DND-41 (cell line): ENCODE results near the gene VAMP1.
"Not testable (repeated sequence)": the region's sequence is repeated elsewhere in the genome, so short reads cannot be mapped to it uniquely, and the experiment has no call there.

ENCODE experiments used
- CTCF ChIP-seq: IDR thresholded peaks from 2 replicates; pipeline ENCODE4 v1.5.1; 2012; ENCODE audit warnings: borderline replicate concordance, low read length, moderate library complexity, mild to moderate bottlenecking; ENCODE audit not compliant: poor library complexity, severe bottlenecking; ENCODE audit errors: extremely low read depth
- EZH2 ChIP-seq: IDR thresholded peaks from 3 replicates; pipeline ENCODE4 v1.6.1; 2012; ENCODE audit warnings: borderline replicate concordance, low read depth, mild to moderate bottlenecking, moderate library complexity, low read length, inconsistent platforms; ENCODE audit not compliant: severe bottlenecking

GRCh38 chr12:6490673-6491072, 20.2 kb upstream of the VAMP1 start:
- TF ChIP-seq CTCF, EZH2: not testable (repeated sequence)
